K562 (cell line): ENCODE data around the gene DOCK3.

Experiments
- E2F4 ChIP-seq: sonication (generic); formaldehyde crosslinking; IDR thresholded peaks from 2 replicates; pipeline ENCODE4 v1.8.0; 2022; ENCODE audit warnings: mild to moderate bottlenecking, low read depth, missing genetic modification reagents
- JUN ChIP-seq, 2 experiments: sonication (generic) in 1 of 2; formaldehyde crosslinking in 1 of 2; IDR thresholded peaks; 2 replicates each; pipeline versions ENCODE4 v1.6.1 to v1.8.0; 2012 to 2022; ENCODE audit warnings: borderline replicate concordance in 2 of 2, mild to moderate bottlenecking in 2 of 2, improper control_type of control experiment in 1 of 2, low read depth in 1 of 2, low read length in 1 of 2, missing genetic modification reagents in 1 of 2
- KDM1A ChIP-seq, 2 experiments: fragments of 450-650 bp; IDR thresholded peaks; 2 replicates each; pipeline ENCODE4 v1.6.1; 2016; ENCODE audit warnings: mild to moderate bottlenecking in 2 of 2
- MTA1 ChIP-seq: fragments of 450-650 bp; IDR thresholded peaks from 2 replicates; pipeline ENCODE4 v1.6.1; 2017; ENCODE audit warnings: borderline replicate concordance
- PATZ1 ChIP-seq: fragments of 250-450 bp; sonication (Bioruptor Pico); IDR thresholded peaks from 2 replicates; pipeline ENCODE4 v1.5.0; 2020; ENCODE audit warnings: mild to moderate bottlenecking, borderline replicate concordance
- PCBP1 ChIP-seq: fragments of 200-400 bp; formaldehyde crosslinking; IDR thresholded peaks from 2 replicates; pipeline ENCODE4 v1.6.1; 2018; ENCODE audit warnings: mild to moderate bottlenecking, low read depth, low read length; ENCODE audit not compliant: poor library complexity, severe bottlenecking
- RAD21 ChIP-seq, 2 experiments: fragments of 250-450 bp in 1 of 2; fragments of 450-650 bp in 1 of 2; sonication (Bioruptor Pico) in 1 of 2; formaldehyde crosslinking in 1 of 2; IDR thresholded peaks in 1 of 2; conservative IDR thresholded peaks in 1 of 2; 2 replicates each; pipeline versions ENCODE4 v1.4.0 to v1.8.0; 2020 to 2022; ENCODE audit warnings: mild to moderate bottlenecking in 2 of 2, moderate library complexity in 1 of 2
- USF1 ChIP-seq: sonication (generic); formaldehyde crosslinking; IDR thresholded peaks from 2 replicates; pipeline ENCODE4 v1.9.0; 2022; ENCODE audit warnings: mild to moderate bottlenecking, missing genetic modification reagents
- ZNF561 ChIP-seq: fragments of 450-650 bp; formaldehyde crosslinking; conservative IDR thresholded peaks from 2 replicates; pipeline ENCODE4 v1.4.0; 2020; ENCODE audit warnings: mild to moderate bottlenecking, moderate library complexity

GRCh38 chr3:50651445-50651844, 23.3 kb upstream of the DOCK3 start:
- TF ChIP-seq PATZ1 (CRISPR knock-in tag) (no peak), JUN (IDR thresholded peaks at IDR 0.05; ENCODE audit: borderline replicate concordance, low read depth, low read length) (no peak), JUN (CRISPR knock-in tag; IDR thresholded peaks at IDR 0.05; ENCODE audit: borderline replicate concordance) (no peak), E2F4 (CRISPR knock-in tag) (no peak), RAD21 (CRISPR knock-in tag; conservative IDR thresholded peaks at IDR 0.05 in 1 of 2, IDR thresholded peaks at IDR 0.05 in 1 of 2) (no peak), USF1 (CRISPR knock-in tag) (no peak), KDM1A (IDR thresholded peaks at IDR 0.05) (no peak), PCBP1 (no peak), ZNF561 (no peak), MTA1 (no peak)
